Measurements from ENCODE around the gene SMAD6. TPM values are rescaled to one million over a fixed set of nuclear protein-coding genes. Genes with fewer than 3 reads are reported as not detected.

SMAD6 gene
- total RNA-seq, 1 experiment from 2014 or later = 6.6 TPM

DNA sequence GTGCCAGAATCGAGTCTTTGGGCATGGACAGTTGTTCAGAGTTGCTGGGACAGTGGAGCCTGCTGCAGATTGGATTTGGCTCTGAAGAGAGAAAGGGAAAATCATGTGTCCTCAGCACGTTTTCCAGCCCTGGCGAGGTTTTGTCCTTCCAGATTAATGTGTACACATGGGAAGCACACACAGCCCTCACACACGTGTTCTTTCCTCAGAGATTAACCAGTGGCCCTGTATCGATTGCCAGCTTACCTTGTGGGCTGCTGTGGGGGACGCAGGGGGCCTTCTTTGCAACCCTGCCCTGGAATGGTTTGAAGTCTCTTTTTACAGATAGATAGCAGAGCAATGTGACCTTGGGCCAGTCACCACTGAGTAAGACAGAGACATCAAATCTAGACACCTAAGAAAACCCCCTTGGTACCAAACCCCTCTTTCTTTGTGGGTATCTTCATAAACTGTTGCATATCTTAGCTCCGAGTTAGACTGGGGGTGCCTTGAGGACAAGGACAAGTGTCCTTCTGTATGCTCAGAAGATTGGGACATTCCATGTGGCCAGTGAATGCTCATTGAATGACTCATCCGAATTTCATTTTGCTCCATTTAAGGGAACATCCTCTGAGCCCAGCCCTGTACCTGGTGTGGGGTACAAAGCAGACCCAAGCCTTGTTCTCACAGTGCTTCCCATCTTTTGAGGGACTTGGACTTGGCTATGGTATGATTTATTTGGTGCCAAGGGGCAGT lies 48.0 kb downstream of the SMAD6 start:
- Histone ChIP-seq H4K20me1 (ENCODE audit: insufficient read depth) (no peaks in the 10 kb centered on the region), H3K27ac (ENCODE audit: low read depth, low read length) (peak overlapping the region; percentile 55), H3K79me2 (ENCODE audit: insufficient read depth, low read length) (no peaks in the 10 kb centered on the region), H3K4me1 (ENCODE audit: control insufficient read depth in 1 of 2, insufficient read depth in 2 of 2, low read length in 2 of 2) (peaks cover 85 to 87% of the 10 kb centered on the region in 2 experiments), H3K9me3 (ENCODE audit: control insufficient read depth in 1 of 2, insufficient read depth in 1 of 2, low read depth in 1 of 2, low read length in 2 of 2) (peaks cover 0 to 9% of the 10 kb centered on the region in 2 experiments; a peak in 1 of 4 replicates), H3K27me3 (ENCODE audit: insufficient read depth, low read length) (no peaks in the 10 kb centered on the region), H3K36me3 (ENCODE audit: control insufficient read depth in 1 of 2, insufficient read depth in 2 of 2, low read length in 2 of 2) (0 out of 4 replicates have a peak, but pooled peaks cover 0 to 5% of the 10 kb centered on the region in 2 experiments), H3K4me2 (ENCODE audit: low read length) (peak overlapping the region; percentile 54), H3K9ac (ENCODE audit: low read length) (no peak overlapping the region), H3K4me3 (replicated peaks in 1 of 2; ENCODE audit: low read depth in 1 of 2, low read length in 2 of 2) (0 out of 4 replicates have a peak overlapping the region, but pooled peaks of 1 of the 2 experiments have one; percentile 4), H2AFZ (ENCODE audit: low read depth, low read length, poor library complexity, severe bottlenecking) (no peak overlapping the region), H3K9me2 (ENCODE audit: insufficient read depth) (no peaks in the 10 kb centered on the region)
- RAD21 ChIA-PET (ENCODE audit: low non-redundant PET in 1 of 2, low total read pairs in 2 of 2, uncharacterized antibody in 2 of 2, unreplicated experiment in 2 of 2) = no interaction called here
- intact Hi-C loops (cut with micrococcal nuclease) = no loop called here
- POLR2A ChIA-PET = no interaction called here
- peak; percentile 65 for ATAC-seq
- no TSS peak for BruUV-seq (replicated peaks)
- CTCF ChIA-PET = no interaction called here
- TF ChIP-seq FOSL1 (IDR thresholded peaks at IDR 0.05; ENCODE audit: low read depth) (peak; percentile 43; the same call in 1 of the 2 replicates), SRF (IDR thresholded peaks at IDR 0.05; ENCODE audit: low read depth) (peak; percentile 77), CBX3 (IDR thresholded peaks at IDR 0.05; ENCODE audit: low read depth) (0 out of 2 replicates have a peak, but pooled peaks have one; percentile 16), JUND (IDR thresholded peaks at IDR 0.05) (peak; percentile 38; the same call in 1 of the 2 replicates), ZNF274 (IDR thresholded peaks at IDR 0.05; ENCODE audit: low read depth, low read length) (no peak), EZH2phosphoT487 (IDR thresholded peaks at IDR 0.05; ENCODE audit: borderline replicate concordance) (no peak)
- TF ChIP-seq, protein P1, sequence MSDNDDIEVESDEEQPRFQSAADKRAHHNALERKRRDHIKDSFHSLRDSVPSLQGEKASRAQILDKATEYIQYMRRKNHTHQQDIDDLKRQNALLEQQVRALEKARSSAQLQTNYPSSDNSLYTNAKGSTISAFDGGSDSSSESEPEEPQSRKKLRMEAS (IDR thresholded peaks at IDR 0.05) = no peak
- TF ChIP-seq, protein P2, sequence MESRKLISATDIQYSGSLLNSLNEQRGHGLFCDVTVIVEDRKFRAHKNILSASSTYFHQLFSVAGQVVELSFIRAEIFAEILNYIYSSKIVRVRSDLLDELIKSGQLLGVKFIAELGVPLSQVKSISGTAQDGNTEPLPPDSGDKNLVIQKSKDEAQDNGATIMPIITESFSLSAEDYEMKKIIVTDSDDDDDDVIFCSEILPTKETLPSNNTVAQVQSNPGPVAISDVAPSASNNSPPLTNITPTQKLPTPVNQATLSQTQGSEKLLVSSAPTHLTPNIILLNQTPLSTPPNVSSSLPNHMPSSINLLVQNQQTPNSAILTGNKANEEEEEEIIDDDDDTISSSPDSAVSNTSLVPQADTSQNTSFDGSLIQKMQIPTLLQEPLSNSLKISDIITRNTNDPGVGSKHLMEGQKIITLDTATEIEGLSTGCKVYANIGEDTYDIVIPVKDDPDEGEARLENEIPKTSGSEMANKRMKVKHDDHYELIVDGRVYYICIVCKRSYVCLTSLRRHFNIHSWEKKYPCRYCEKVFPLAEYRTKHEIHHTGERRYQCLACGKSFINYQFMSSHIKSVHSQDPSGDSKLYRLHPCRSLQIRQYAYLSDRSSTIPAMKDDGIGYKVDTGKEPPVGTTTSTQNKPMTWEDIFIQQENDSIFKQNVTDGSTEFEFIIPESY (IDR thresholded peaks at IDR 0.05; ENCODE audit: extremely low read depth, insufficient replicate concordance, low read length) = no peak
- DNase-seq (ENCODE audit: low read depth, low spot score) = no peak

Data from HCT116 (cell line).